ENCODE measurements around the gene SEC62.
A peak's percentile ranks its signal among the peaks of the same experiment; 100 is the strongest.

SEC62 gene

GRCh38 chr3:169966951-169967915, 626 bp downstream of the SEC62 start:
- peak; percentile 61 for DNase-seq (ENCODE audit: low read depth)

DNA sequence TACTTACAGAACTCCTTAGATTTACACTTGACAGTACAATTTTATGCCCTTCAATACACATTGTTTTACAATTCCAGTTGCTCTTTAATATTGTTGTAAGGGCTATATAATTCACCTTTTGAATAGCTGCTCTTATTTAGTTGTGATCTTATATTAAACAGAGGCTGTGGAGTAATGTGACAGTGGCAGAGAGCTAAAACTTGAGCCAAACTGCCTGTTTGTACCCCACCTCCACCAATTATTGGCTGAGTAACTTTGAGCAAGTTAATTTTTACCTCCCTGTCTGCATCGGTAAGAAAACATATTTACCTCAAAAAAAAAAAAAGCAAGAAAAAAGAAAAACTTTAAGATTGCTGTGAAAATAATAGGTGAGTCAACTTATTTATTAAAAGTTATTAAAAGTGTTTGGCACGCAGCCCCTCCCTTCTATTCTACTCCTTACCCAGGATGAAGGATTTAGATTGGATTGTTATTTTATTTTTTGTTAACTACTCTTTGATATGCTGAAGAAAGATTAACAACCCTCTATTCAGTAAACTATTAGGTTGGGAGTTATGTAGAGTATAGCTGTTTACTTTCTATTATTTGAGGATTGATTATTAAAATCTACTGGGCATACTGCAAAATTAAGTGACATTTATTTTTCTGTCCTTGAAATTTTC, 1.7 kb downstream of the SEC62 start:
- no peak for DNase-seq (ENCODE audit: low read depth)

- no peak for DNase-seq (ENCODE audit: low read depth)
These were observed 2.8 kb downstream of the SEC62 start for GRCh38 chr3:169969174-169970095.

GRCh38 chr3:169970847-169971246, 4.2 kb downstream of the SEC62 start:
- no peak for DNase-seq (ENCODE audit: low read depth)

- no peak for DNase-seq (ENCODE audit: low read depth)
These were observed 4.9 kb downstream of the SEC62 start for GRCh38 chr3:169971522-169971921.

DNA sequence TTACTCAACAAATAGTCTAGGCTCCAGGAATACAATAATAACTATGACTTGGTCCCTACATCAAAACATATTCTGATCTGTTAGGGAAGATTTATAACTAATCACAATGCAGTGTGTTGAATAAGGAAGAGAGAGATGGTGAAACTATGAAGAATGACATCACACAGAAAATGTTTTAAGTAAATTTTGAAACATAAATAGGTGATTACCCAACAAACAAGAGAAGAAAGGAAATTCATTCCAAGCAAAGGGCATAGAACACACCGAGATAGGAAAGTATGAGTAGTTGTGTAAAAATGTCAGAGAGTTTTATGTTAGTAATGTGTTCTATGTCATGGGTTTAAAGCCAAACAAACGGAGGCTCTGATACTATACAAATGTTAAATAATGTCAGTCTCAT, 13.4 kb downstream of the SEC62 start:
- DNase-seq (ENCODE audit: low read depth): peak; percentile 89

DNA sequence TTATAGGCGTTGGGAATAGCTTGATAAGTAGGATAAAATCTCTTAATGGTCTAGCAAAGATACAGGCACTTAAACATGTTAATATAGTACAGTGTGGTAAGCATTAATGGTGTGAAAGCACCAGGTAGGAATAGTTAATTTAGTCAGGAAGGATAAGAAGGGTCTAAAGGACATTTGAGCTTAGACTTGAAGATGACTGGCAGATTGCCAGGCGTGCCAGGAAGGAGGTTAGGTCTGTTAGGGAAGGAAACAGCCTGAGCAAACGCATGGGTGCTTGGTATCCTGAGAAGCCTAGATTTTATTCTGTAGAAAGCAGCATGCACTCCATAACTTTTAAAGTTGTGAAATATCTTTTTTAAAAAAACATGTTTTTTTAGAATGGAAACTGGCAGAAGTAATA, 17.7 kb downstream of the SEC62 start:
- no peak for DNase-seq (ENCODE audit: low read depth)

- DNase-seq (ENCODE audit: low read depth): peak; percentile 21
These were observed 23.8 kb downstream of the SEC62 start for GRCh38 chr3:169990431-169990830.

- no peak for DNase-seq (ENCODE audit: low read depth)
These were observed 25.5 kb downstream of the SEC62 start for GRCh38 chr3:169992156-169992555.

DNA sequence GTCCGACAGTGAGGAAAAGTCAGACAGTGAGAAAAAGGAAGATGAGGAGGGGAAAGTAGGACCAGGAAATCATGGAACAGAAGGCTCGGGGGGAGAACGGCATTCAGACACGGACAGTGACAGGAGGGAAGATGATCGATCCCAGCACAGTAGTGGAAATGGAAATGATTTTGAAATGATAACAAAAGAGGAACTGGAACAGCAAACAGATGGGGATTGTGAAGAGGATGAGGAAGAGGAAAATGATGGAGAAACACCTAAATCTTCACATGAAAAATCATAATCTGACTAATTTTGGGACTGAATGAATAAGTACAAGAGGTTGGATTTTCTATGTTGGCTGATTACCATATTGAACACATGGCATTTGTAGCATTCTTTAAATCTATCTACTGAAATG, 26.2 kb downstream of the SEC62 start:
- no peak for DNase-seq (ENCODE audit: low read depth)

- no peak for DNase-seq (ENCODE audit: low read depth)
These were observed 27.2 kb downstream of the SEC62 start for GRCh38 chr3:169993761-169994160.

DNA sequence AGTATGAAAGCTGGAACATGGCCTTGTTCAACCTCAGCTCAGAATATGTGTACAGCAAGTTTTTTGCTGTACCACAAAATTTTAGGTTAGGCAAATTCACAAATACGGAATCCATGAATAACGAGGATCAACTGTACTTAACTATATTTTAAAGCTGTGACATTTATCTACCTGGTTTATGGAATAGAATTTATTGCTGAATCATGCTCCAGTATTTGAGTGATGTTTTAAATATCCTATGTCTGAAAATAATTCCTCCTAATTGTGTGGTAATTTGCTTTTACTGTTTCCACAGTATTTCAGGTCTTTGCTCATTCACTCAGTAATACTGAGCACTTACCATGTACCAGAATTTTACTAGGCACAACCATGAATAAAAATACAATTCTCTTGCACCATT, 29.5 kb downstream of the SEC62 start:
- DNase-seq (ENCODE audit: low read depth): no peak

GRCh38 chr3:169998668-169999131, 32.1 kb downstream of the SEC62 start:
- DNase-seq (ENCODE audit: low read depth): peak; percentile 98

DNA sequence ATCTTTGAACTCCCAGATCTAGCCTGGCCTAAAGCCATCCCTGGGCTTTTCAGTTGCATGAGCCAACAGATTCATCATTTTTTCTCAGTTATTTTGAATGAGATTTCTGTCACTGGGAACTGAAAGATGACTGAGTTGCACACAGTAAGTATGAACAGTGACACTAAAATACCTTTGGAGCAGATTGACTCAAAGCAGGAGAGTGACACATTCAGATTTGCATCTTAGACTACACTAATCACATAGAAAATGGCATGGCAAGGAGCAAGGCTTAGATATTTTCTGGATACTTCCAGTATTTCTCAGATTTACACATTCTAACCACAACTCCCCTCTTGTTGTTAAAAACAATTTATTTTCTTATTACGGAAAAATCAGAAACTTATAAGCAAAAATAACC, 32.8 kb downstream of the SEC62 start:
- no peak for DNase-seq (ENCODE audit: low read depth)

- DNase-seq (ENCODE audit: low read depth): no peak
These were observed 33.4 kb downstream of the SEC62 start for GRCh38 chr3:170000051-170000450.

DNA sequence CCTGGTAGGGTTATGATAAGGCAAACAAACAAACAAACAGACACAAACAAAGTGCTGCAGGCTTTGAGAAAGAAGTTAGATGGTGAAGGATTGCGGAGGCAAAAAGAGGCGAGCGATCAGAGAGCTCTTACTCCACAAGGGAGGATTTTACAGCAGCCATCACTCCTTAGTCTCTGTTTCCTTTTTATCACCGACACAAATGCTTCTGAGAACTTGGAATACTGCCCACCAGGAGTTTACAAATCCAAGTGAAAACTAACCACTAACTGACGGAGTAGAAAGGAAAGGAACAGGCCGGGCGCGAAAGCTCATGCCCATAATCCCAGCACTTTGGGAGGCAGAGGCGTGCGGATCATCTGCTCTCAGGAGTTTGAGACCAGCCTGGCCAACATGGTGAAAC, 35.6 kb downstream of the SEC62 start:
- no peak for DNase-seq (ENCODE audit: low read depth)

- no peak for DNase-seq (ENCODE audit: low read depth)
These were observed 36.3 kb downstream of the SEC62 start for GRCh38 chr3:170002879-170003278.

- no peak for DNase-seq (ENCODE audit: low read depth)
These were observed 37.3 kb downstream of the SEC62 start for GRCh38 chr3:170003881-170004356.

GRCh38 chr3:170007031-170007663, 40.5 kb downstream of the SEC62 start:
- DNase-seq (ENCODE audit: low read depth): peak; percentile 95

DNA sequence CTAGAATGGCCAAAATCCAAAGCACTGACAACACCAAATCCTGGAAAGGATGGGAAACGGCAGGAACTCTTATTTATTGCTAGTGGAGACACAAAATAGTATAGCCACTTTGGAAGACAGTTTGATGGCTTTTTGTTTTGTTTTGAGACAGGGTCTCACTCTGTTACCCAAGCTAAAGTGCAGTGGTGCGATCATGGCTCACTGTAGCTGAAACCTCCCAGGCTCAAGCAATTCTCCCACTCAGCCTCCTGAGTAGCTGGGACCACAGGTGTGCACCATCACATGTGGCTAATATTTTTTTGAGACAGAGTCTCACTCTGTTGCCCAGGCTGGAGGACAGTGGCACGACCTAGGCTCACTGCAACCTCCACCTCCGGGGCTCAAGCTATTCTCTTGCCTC, 43.9 kb downstream of the SEC62 start:
- no peak for DNase-seq (ENCODE audit: low read depth)

DNA sequence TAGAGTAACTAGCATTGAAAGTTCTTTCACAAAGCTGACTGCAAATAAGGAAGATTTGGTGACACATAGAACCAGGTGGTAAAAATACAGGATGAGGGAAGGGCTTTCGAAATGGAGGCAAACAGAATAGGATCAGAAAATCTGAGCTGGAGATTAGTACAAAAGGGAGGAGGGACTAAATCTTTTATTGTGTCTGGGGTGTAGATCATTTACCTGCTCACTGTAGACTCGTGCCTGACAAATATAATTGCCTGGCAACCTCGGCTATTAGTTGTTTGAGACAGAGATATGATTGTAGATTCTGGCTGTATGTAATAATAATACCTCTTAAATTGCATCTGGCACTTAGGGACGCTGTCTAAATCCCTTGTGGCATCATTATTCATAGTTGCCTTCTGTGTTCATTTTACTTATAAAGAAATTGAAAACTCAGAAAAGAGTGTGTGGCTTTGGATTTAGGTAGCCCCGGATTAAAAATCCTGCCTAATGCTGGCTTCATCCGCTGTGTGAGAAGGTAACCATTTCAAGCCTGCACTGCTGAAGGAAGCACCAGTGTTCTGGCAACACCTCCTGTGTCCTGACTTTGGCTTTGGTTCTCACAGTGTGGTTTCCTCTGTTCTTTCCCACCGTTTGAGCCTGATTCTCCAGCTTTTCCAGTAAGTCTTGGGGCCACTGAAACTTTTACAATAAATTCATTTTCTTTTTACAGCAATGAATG, 46.2 kb downstream of the SEC62 start:
- no peak for DNase-seq (ENCODE audit: low read depth)

Measured in iris pigment epithelial cell (primary cell).